AG04449 (cell line): Measurements from ENCODE around the gene NSMF.

Experiments
- CTCF ChIA-PET: fragments of 350-600 bp; formaldehyde crosslinking; extraction: SDS; loops from one replicate; lab custom pipeline; 2021; ENCODE audit warnings: antibody characterized with exemption; lab: Yijun Ruan, JAX
- POLR2A ChIA-PET: fragments of 400-600, 350-600 bp; formaldehyde crosslinking; extraction: SDS; loops from one replicate; lab custom pipeline; 2020; ENCODE audit warnings: antibody characterized with exemption, inconsistent platforms; lab: Yijun Ruan, JAX
- DNase-seq: peaks from one replicate; pipeline ENCODE4 v3.0.0-alpha.2; 2010; ENCODE audit warnings: low read depth, low spot score
- H3K4me3 ChIP-seq: 2 replicates; pipeline ENCODE4 v1.5.1; 2011; ENCODE audit warnings: low read depth, mild to moderate bottlenecking, control low read depth, low read length
- CTCF ChIP-seq: IDR thresholded peaks from one replicate; pipeline ENCODE4 v1.5.1; 2011; ENCODE audit warnings: mild to moderate bottlenecking, moderate library complexity, low read length, control low read depth, inconsistent platforms; ENCODE audit not compliant: insufficient read depth; ENCODE audit errors: missing control alignments

Gene NSMF

GRCh38 chr9:137498720-137499150, 39.6 kb upstream of the NSMF start:
- ChIA-PET POLR2A (no interaction called here), CTCF (no interaction called here)
- DNase-seq: no peak
- H3K4me3 ChIP-seq: no peak overlapping the region
- TF ChIP-seq CTCF: no peak

- CTCF ChIA-PET: no interaction called here
- POLR2A ChIA-PET: no interaction called here
- no peak for DNase-seq
- TF ChIP-seq CTCF: no peak
- no peak overlapping the region for H3K4me3 ChIP-seq
Measured at GRCh38 chr9:137497921-137498719, 39.0 kb upstream of the NSMF start.

GRCh38 chr9:137496601-137497375, 37.7 kb upstream of the NSMF start:
- POLR2A ChIA-PET: no interaction called here

GRCh38 chr9:137494550-137495351, 35.6 kb upstream of the NSMF start:
- ChIA-PET POLR2A (no interaction called here), CTCF (no interaction called here)
- no peak for DNase-seq
- no peak overlapping the region for H3K4me3 ChIP-seq
- TF ChIP-seq CTCF: no peak

More at GRCh38 chr9:137496601-137497375, 37.7 kb upstream of the NSMF start:
- H3K4me3 ChIP-seq: no peak overlapping the region
- no peak for TF ChIP-seq CTCF
- no peak for DNase-seq
- CTCF ChIA-PET: no interaction called here

GRCh38 chr9:137494104-137494544, 35.0 kb upstream of the NSMF start:
- DNase-seq: no peak
- TF ChIP-seq CTCF: no peak
- ChIA-PET CTCF (no interaction called here), POLR2A (no interaction called here)
- no peak overlapping the region for H3K4me3 ChIP-seq
